HG03575 (cell line): ENCODE data around the gene OR3A2.
"Not testable (repeated sequence)": the region's sequence is repeated elsewhere in the genome, so short reads cannot be mapped to it uniquely, and the experiment has no call there.

Experiments
- ATAC-seq: cut with Tn5 transposase; IDR thresholded peaks from one replicate; pipeline ENCODE4 v1.9.1; 2021; ENCODE audit not compliant: unreplicated experiment, insufficient number of reproducible peaks, low FRiP score; ENCODE audit errors: extremely low read depth

The OR3A2 gene

GRCh38 chr17:3385869-3386816 is at the start of gene OR3A2:
Gene OR3A2 (minus strand): TSS chr17:3386308.
- ATAC-seq = no peak

- no peak for ATAC-seq
Observed at GRCh38 chr17:3433741-3434140, 47.6 kb upstream of the OR3A2 start, which contains the start of gene OR1E2. Gene OR1E2 (minus strand): TSS chr17:3433841. CDS start chr17:3433841, 0 bp downstream.

GRCh38 chr17:3433215-3433614 is 47.1 kb upstream of the OR3A2 start:
- ATAC-seq = not testable (repeated sequence)

GRCh38 chr17:3418222-3418621 is 32.1 kb upstream of the OR3A2 start:
- no peak for ATAC-seq

- ATAC-seq = no peak
Observed at GRCh38 chr17:3415610-3416009, 29.5 kb upstream of the OR3A2 start.

GRCh38 chr17:3412216-3412615 is 26.1 kb upstream of the OR3A2 start:
- ATAC-seq = not testable (repeated sequence)

GRCh38 chr17:3411070-3411469 is 25.0 kb upstream of the OR3A2 start, which contains the start of gene OR3A3:
Gene OR3A3 (plus strand): TSS chr17:3411370.
- ATAC-seq = no peak

GRCh38 chr17:3403856-3404255 is 17.7 kb upstream of the OR3A2 start:
- ATAC-seq = not testable (repeated sequence)

GRCh38 chr17:3401786-3402185 is 15.7 kb upstream of the OR3A2 start:
- ATAC-seq = no peak

GRCh38 chr17:3400055-3400454 is 13.9 kb upstream of the OR3A2 start:
- ATAC-seq = no peak

- no peak for ATAC-seq
Observed at GRCh38 chr17:3398310-3398709, 12.2 kb upstream of the OR3A2 start, which contains the start of gene OR1E1. Gene OR1E1 (minus strand): TSS chr17:3398410. CDS start chr17:3398410, 0 bp downstream.

- ATAC-seq = not testable (repeated sequence)
Observed at GRCh38 chr17:3397801-3398200, 11.7 kb upstream of the OR3A2 start.

GRCh38 chr17:3389791-3390190 is 3.7 kb upstream of the OR3A2 start:
- no peak for ATAC-seq

GRCh38 chr17:3381957-3382356 is 4.2 kb downstream of the OR3A2 start:
- no peak for ATAC-seq

GRCh38 chr17:3378321-3378720 is 7.8 kb downstream of the OR3A2 start:
- ATAC-seq = no peak

GRCh38 chr17:3371167-3371566 is 14.9 kb downstream of the OR3A2 start:
- ATAC-seq = not testable (repeated sequence)

GRCh38 chr17:3342782-3343181 is 43.3 kb downstream of the OR3A2 start:
- ATAC-seq = not testable (repeated sequence)

GRCh38 chr17:3335876-3336275 is 50.2 kb downstream of the OR3A2 start:
- no peak for ATAC-seq

- no peak for ATAC-seq
Observed at GRCh38 chr17:3318336-3318735, 67.8 kb downstream of the OR3A2 start.

- ATAC-seq = no peak
Observed at GRCh38 chr17:3316836-3317235, 69.3 kb downstream of the OR3A2 start.
